Esophagus squamous epithelium (tissue), 4 donors: ENCODE results near the gene HARBI1.

ENCODE experiments used
- POLR2A ChIP-seq, 4 donors: fragments of 450-650 bp; IDR thresholded peaks; one replicate each; pipeline ENCODE4 v1.6.1; 2017; ENCODE audit warnings: antibody characterized with exemption in 4 of 4, mild to moderate bottlenecking in 4 of 4, moderate library complexity in 3 of 4
- TF ChIP-seq, protein P1 (sequence below), 6 experiments: fragments of 450-650 bp in 4 of 6; fragments of 200-600 bp in 2 of 6; sonication (generic) in 2 of 6; IDR thresholded peaks; one replicate each; pipeline ENCODE4 v1.5.1; 2016 to 2019; ENCODE audit warnings: antibody characterized with exemption in 6 of 6, mild to moderate bottlenecking in 4 of 6, moderate library complexity in 4 of 6

DNA sequence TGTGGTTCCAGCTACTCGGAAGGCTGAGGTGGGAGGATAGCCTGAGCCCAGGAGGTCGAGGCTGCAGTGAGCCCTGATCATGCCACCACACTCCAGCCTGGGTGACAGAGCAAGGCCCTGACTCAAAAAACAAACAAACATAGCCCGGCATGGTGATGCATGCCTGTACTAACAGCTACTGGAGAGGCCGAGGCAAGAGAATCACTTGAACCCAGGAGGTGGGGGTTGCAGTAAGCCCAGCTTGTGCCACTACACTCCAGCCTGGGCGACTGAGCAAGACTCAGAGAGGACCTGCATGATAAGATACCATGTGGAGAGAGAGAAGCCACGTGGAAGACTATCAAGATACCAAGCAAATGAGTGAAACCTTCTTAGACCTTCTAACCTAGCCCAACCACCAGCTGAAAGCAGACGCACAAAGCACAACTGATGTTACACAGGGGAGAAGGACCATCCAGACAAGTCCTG is 59.3 kb downstream of the HARBI1 start:
- TF ChIP-seq POLR2A (IDR thresholded peaks at IDR 0.05) = no peak
- TF ChIP-seq, protein P1, sequence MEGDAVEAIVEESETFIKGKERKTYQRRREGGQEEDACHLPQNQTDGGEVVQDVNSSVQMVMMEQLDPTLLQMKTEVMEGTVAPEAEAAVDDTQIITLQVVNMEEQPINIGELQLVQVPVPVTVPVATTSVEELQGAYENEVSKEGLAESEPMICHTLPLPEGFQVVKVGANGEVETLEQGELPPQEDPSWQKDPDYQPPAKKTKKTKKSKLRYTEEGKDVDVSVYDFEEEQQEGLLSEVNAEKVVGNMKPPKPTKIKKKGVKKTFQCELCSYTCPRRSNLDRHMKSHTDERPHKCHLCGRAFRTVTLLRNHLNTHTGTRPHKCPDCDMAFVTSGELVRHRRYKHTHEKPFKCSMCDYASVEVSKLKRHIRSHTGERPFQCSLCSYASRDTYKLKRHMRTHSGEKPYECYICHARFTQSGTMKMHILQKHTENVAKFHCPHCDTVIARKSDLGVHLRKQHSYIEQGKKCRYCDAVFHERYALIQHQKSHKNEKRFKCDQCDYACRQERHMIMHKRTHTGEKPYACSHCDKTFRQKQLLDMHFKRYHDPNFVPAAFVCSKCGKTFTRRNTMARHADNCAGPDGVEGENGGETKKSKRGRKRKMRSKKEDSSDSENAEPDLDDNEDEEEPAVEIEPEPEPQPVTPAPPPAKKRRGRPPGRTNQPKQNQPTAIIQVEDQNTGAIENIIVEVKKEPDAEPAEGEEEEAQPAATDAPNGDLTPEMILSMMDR (IDR thresholded peaks at IDR 0.05) = no peak
